HG03039 (cell line): Measurements from ENCODE around the gene SPHK2.

Experiments
- ATAC-seq: cut with Tn5 transposase; IDR thresholded peaks from one replicate; pipeline ENCODE4 v1.9.1; 2021; ENCODE audit warnings: mild to moderate bottlenecking, moderate library complexity; ENCODE audit not compliant: unreplicated experiment

The SPHK2 gene

GRCh38 chr19:48603449-48603848 lies 15.9 kb upstream of the SPHK2 start:
- ATAC-seq: no peak

- no peak for ATAC-seq
These were observed 15.5 kb upstream of the SPHK2 start for GRCh38 chr19:48603850-48604249.

- no peak for ATAC-seq
These were observed 12.6 kb upstream of the SPHK2 start, which contains the start of gene SPACA4 for GRCh38 chr19:48606463-48607358. SPACA4 (plus strand) TSS chr19:48606742; CDS start chr19:48606979, 237 bp downstream.

GRCh38 chr19:48607359-48607755 lies 11.9 kb upstream of the SPHK2 start:
- no peak for ATAC-seq

- no peak for ATAC-seq
These were observed 10.5 kb upstream of the SPHK2 start for GRCh38 chr19:48608798-48609263.

GRCh38 chr19:48609571-48610108 lies 9.7 kb upstream of the SPHK2 start:
- ATAC-seq: no peak

- ATAC-seq: no peak
These were observed 7.4 kb upstream of the SPHK2 start for GRCh38 chr19:48611872-48612271.

- no peak for ATAC-seq
These were observed 6.1 kb upstream of the SPHK2 start for GRCh38 chr19:48613024-48613851.

GRCh38 chr19:48613852-48614435 lies 5.4 kb upstream of the SPHK2 start:
- no peak for ATAC-seq

- ATAC-seq: no peak
These were observed 4.7 kb upstream of the SPHK2 start, which contains the start of gene FAM83E for GRCh38 chr19:48614436-48615230. FAM83E (minus strand) TSS chr19:48615076; CDS start chr19:48613372, 1,704 bp downstream.

GRCh38 chr19:48615231-48616040 lies 3.9 kb upstream of the SPHK2 start:
- no peak for ATAC-seq

- ATAC-seq: no peak
These were observed 3.3 kb upstream of the SPHK2 start for GRCh38 chr19:48616041-48616436.

GRCh38 chr19:48616491-48617056 lies 2.7 kb upstream of the SPHK2 start:
- ATAC-seq: no peak

GRCh38 chr19:48617146-48617937 lies 2.0 kb upstream of the SPHK2 start:
- ATAC-seq: no peak

- ATAC-seq: no peak
These were observed 909 bp upstream of the SPHK2 start for GRCh38 chr19:48618278-48618915.

GRCh38 chr19:48619692-48620585 lies 633 bp downstream of the SPHK2 start:
- no peak for ATAC-seq
